Effector memory CD4-positive, alpha-beta T cell (primary cell): ENCODE results near the gene NEO1.
"Not testable (repeated sequence)": the region's sequence is repeated elsewhere in the genome, so short reads cannot be mapped to it uniquely, and the experiment has no call there.

Source experiments
- DNase-seq, 3 donors: peaks; one replicate each; pipeline ENCODE4 v3.0.0-alpha.2; 2020
- H3K27ac ChIP-seq: 2 replicates; pipeline ENCODE4 v1.7.0; 2013; ENCODE audit warnings: mild to moderate bottlenecking, low read length, moderate library complexity; ENCODE audit not compliant: insufficient read depth, poor library complexity, severe bottlenecking
- H3K27me3 ChIP-seq: replicated peaks from 2 replicates; pipeline ENCODE4 v1.7.0; 2013; ENCODE audit warnings: mild to moderate bottlenecking, low read length; ENCODE audit not compliant: insufficient read depth, control insufficient read depth, poor library complexity, severe bottlenecking
- H3K36me3 ChIP-seq: 2 replicates; pipeline ENCODE4 v1.7.0; 2013; ENCODE audit warnings: mild to moderate bottlenecking, low read length, moderate library complexity; ENCODE audit not compliant: control insufficient read depth, insufficient read depth
- H3K4me1 ChIP-seq: 2 replicates; pipeline ENCODE4 v1.7.0; 2013; ENCODE audit warnings: low read length, mild to moderate bottlenecking; ENCODE audit not compliant: control insufficient read depth, insufficient read depth, poor library complexity, severe bottlenecking
- H3K4me3 ChIP-seq: 2 replicates; pipeline ENCODE4 v1.7.0; 2013; ENCODE audit warnings: low read length, low read depth, mild to moderate bottlenecking; ENCODE audit not compliant: insufficient read depth, poor library complexity, severe bottlenecking
- H3K9me3 ChIP-seq: 2 replicates; pipeline ENCODE4 v1.7.0; 2013; ENCODE audit warnings: mild to moderate bottlenecking, low read length, moderate library complexity; ENCODE audit not compliant: control insufficient read depth

NEO1 gene

GRCh38 chr15:73291441-73291840 is 239.2 kb downstream of the NEO1 start:
- H3K27me3 ChIP-seq: no peaks in the 10 kb centered on the region
- H3K9me3 ChIP-seq: no peaks in the 10 kb centered on the region
- no peaks in the 10 kb centered on the region for H3K4me1 ChIP-seq
- DNase-seq: no peak
- no peak overlapping the region for H3K27ac ChIP-seq
- peaks cover 8% of the 10 kb centered on the region for H3K36me3 ChIP-seq
- no peak overlapping the region for H3K4me3 ChIP-seq

GRCh38 chr15:73293773-73294172 is 241.5 kb downstream of the NEO1 start:
- Histone ChIP-seq H3K27me3 (no peaks in the 10 kb centered on the region), H3K4me1 (no peaks in the 10 kb centered on the region), H3K4me3 (no peak overlapping the region), H3K27ac (no peak overlapping the region), H3K36me3 (peaks cover 8% of the 10 kb centered on the region), H3K9me3 (no peaks in the 10 kb centered on the region)
- DNase-seq: no peak

- Histone ChIP-seq H3K4me3 (no peak overlapping the region), H3K4me1 (no peaks in the 10 kb centered on the region), H3K36me3 (peaks cover under 1% of the 10 kb centered on the region), H3K27me3 (no peaks in the 10 kb centered on the region), H3K27ac (no peak overlapping the region), H3K9me3 (no peaks in the 10 kb centered on the region)
- DNase-seq: no peak
Measured at GRCh38 chr15:73295630-73296286, 243.5 kb downstream of the NEO1 start.

- H3K4me1 ChIP-seq: no peaks in the 10 kb centered on the region
- H3K36me3 ChIP-seq: peaks cover 6% of the 10 kb centered on the region
Measured at GRCh38 chr15:73296609-73297353, 244.5 kb downstream of the NEO1 start.

GRCh38 chr15:73298522-73299245 is 246.4 kb downstream of the NEO1 start:
- DNase-seq: no peak
- peaks cover 6% of the 10 kb centered on the region for H3K36me3 ChIP-seq

More at GRCh38 chr15:73296609-73297353, 244.5 kb downstream of the NEO1 start:
- DNase-seq: no peak
- H3K9me3 ChIP-seq: no peaks in the 10 kb centered on the region
- H3K27ac ChIP-seq: no peak overlapping the region
- H3K27me3 ChIP-seq: no peaks in the 10 kb centered on the region
- H3K4me3 ChIP-seq: no peak overlapping the region

GRCh38 chr15:73300286-73300685 is 248.0 kb downstream of the NEO1 start:
- H3K36me3 ChIP-seq, DNase-seq, H3K27me3 ChIP-seq, H3K27ac ChIP-seq, H3K9me3 ChIP-seq, H3K4me3 ChIP-seq, H3K4me1 ChIP-seq: not testable (repeated sequence)

More at GRCh38 chr15:73298522-73299245, 246.4 kb downstream of the NEO1 start:
- Histone ChIP-seq H3K4me1 (no peaks in the 10 kb centered on the region), H3K27ac (no peak overlapping the region), H3K27me3 (no peaks in the 10 kb centered on the region), H3K9me3 (no peaks in the 10 kb centered on the region), H3K4me3 (no peak overlapping the region)

- Histone ChIP-seq H3K27ac (no peak overlapping the region), H3K36me3 (peaks cover 6% of the 10 kb centered on the region), H3K27me3 (no peaks in the 10 kb centered on the region), H3K9me3 (no peaks in the 10 kb centered on the region), H3K4me3 (no peak overlapping the region), H3K4me1 (no peaks in the 10 kb centered on the region)
- DNase-seq: no peak
Measured at GRCh38 chr15:73303636-73304035, 251.4 kb downstream of the NEO1 start.

- no peak overlapping the region for H3K27ac ChIP-seq
- DNase-seq: no peak
- H3K4me1 ChIP-seq: no peaks in the 10 kb centered on the region
- no peaks in the 10 kb centered on the region for H3K27me3 ChIP-seq
- no peak overlapping the region for H3K4me3 ChIP-seq
- peaks cover 6% of the 10 kb centered on the region for H3K36me3 ChIP-seq
- H3K9me3 ChIP-seq: no peaks in the 10 kb centered on the region
Measured at GRCh38 chr15:73305331-73306211, 253.3 kb downstream of the NEO1 start.

- no peaks in the 10 kb centered on the region for H3K27me3 ChIP-seq
- H3K4me1 ChIP-seq: no peaks in the 10 kb centered on the region
- no peaks in the 10 kb centered on the region for H3K36me3 ChIP-seq
- no peak overlapping the region for H3K4me3 ChIP-seq
- H3K27ac ChIP-seq: no peak overlapping the region
- H3K9me3 ChIP-seq: no peaks in the 10 kb centered on the region
- no peak for DNase-seq
Measured at GRCh38 chr15:73308305-73308704, 256.0 kb downstream of the NEO1 start.
